ENCODE results near the gene COL8A1. TPM values are rescaled to one million over a fixed set of nuclear protein-coding genes. Genes with fewer than 3 reads are reported as not detected.

COL8A1 gene
- total RNA-seq, 1 experiment from 2014 or later: 0.87 TPM

GRCh38 chr3:99627062-99627826 lies 11.2 kb upstream of the COL8A1 start:
- CTCF ChIA-PET: no interaction called here
- no peaks in the 10 kb centered on the region for H3K9me3 Mint-ChIP-seq
- peak; percentile 50 for ATAC-seq

GRCh38 chr3:99630815-99631214 lies 7.6 kb upstream of the COL8A1 start:
- no peaks in the 10 kb centered on the region for H3K36me3 Mint-ChIP-seq
- DNase-seq (ENCODE audit: low spot score) (no peak), ATAC-seq (no peak)
- ChIA-PET POLR2A (no interaction called here), CTCF (interaction anchor here (0.5 kb wide), 1 partner anchor 8 kb away, joined by 3 read pairs; no protein-coding TSS in a partner anchor)
- no peak overlapping the region for H3K4me3 Mint-ChIP-seq
- H3K4me1 Mint-ChIP-seq: peaks cover 50% of the 10 kb centered on the region
- H3K27me3 Mint-ChIP-seq (ENCODE audit: low read depth): peaks cover 9% of the 10 kb centered on the region
- no peaks in the 10 kb centered on the region for H3K9me3 Mint-ChIP-seq
- TF ChIP-seq TCF7 (CRISPR knock-in tag; IDR thresholded peaks at IDR 0.05; ENCODE audit: low read depth) (no peak), CREM (CRISPR knock-in tag; IDR thresholded peaks at IDR 0.05) (no peak), ELF4 (CRISPR knock-in tag; IDR thresholded peaks at IDR 0.05; ENCODE audit: low read depth) (no peak), SP1 (CRISPR knock-in tag; conservative IDR thresholded peaks at IDR 0.05) (no peak), CBFB (CRISPR knock-in tag; IDR thresholded peaks at IDR 0.05; ENCODE audit: low read depth) (no peak), MYBL2 (CRISPR knock-in tag; IDR thresholded peaks at IDR 0.05) (no peak), ZBTB21 (CRISPR knock-in tag; IDR thresholded peaks at IDR 0.05; ENCODE audit: borderline replicate concordance) (no peak), CREB1 (CRISPR knock-in tag; IDR thresholded peaks at IDR 0.05) (no peak), FOXJ3 (CRISPR knock-in tag; IDR thresholded peaks at IDR 0.05; ENCODE audit: borderline replicate concordance) (no peak), ESRRA (CRISPR knock-in tag; IDR thresholded peaks at IDR 0.05; ENCODE audit: borderline replicate concordance) (no peak), ZNF512 (CRISPR knock-in tag; IDR thresholded peaks at IDR 0.05; ENCODE audit: borderline replicate concordance) (no peak)
- no peak overlapping the region for H3K27ac Mint-ChIP-seq

More at GRCh38 chr3:99627062-99627826, 11.2 kb upstream of the COL8A1 start:
- H3K27me3 Mint-ChIP-seq (ENCODE audit: low read depth): no peaks in the 10 kb centered on the region
- no peaks in the 10 kb centered on the region for H3K36me3 Mint-ChIP-seq
- peaks cover 14% of the 10 kb centered on the region for H3K4me1 Mint-ChIP-seq
- TF ChIP-seq RORB (CRISPR knock-in tag; IDR thresholded peaks at IDR 0.05): no peak
- no peak for TF ChIP-seq ZBTB43 (CRISPR knock-in tag; IDR thresholded peaks at IDR 0.05)
- TF ChIP-seq ESRRA (CRISPR knock-in tag; IDR thresholded peaks at IDR 0.05; ENCODE audit: borderline replicate concordance): no peak
- no peak for TF ChIP-seq ZNF219 (CRISPR knock-in tag; IDR thresholded peaks at IDR 0.05; ENCODE audit: borderline replicate concordance)
- TF ChIP-seq CREM (CRISPR knock-in tag; IDR thresholded peaks at IDR 0.05): no peak
- no peak for TF ChIP-seq NR2C2 (CRISPR knock-in tag; IDR thresholded peaks at IDR 0.05)
- POLR2A ChIA-PET: no interaction called here
- H3K27ac Mint-ChIP-seq: no peak overlapping the region
- H3K4me3 Mint-ChIP-seq: no peak overlapping the region
- DNase-seq (ENCODE audit: low spot score): no peak

- CTCF ChIA-PET: interaction anchor here (1.3 kb wide), 1 partner anchor 11 kb away, joined by 8 read pairs; no protein-coding TSS in a partner anchor
- Mint-ChIP-seq H3K9me3 (no peaks in the 10 kb centered on the region), H3K27me3 (ENCODE audit: low read depth) (peaks cover 33% of the 10 kb centered on the region), H3K4me3 (no peak overlapping the region), H3K36me3 (no peaks in the 10 kb centered on the region), H3K27ac (no peak overlapping the region; the same call in 1 of the 2 replicates), H3K4me1 (peaks cover 62% of the 10 kb centered on the region)
- ATAC-seq (peak; percentile 25), DNase-seq (ENCODE audit: low spot score) (no peak)
- TF ChIP-seq ATF6 (CRISPR knock-in tag; IDR thresholded peaks at IDR 0.05): no peak
- POLR2A ChIA-PET: no interaction called here
These were observed 4.4 kb upstream of the COL8A1 start for GRCh38 chr3:99633887-99634558.

Data from WTC11 (cell line).